Astrocyte of the cerebellum (primary cell): ENCODE measurements around the gene CCL3.

ENCODE experiments used
- DNase-seq: peaks from one replicate; pipeline ENCODE4 v3.0.0-alpha.2; 2011; ENCODE audit warnings: low read depth
- H3K4me3 ChIP-seq: 2 replicates; pipeline ENCODE4 v1.5.1; 2011; ENCODE audit warnings: mild to moderate bottlenecking, low read depth, low read length, moderate library complexity
- in situ Hi-C: cut with HindIII; loops from 2 replicates; pipeline ENCODE4 v1.10.0; 2017; ENCODE audit warnings: low sequenced_read_pairs
- TF ChIP-seq, protein P1 (sequence below): IDR thresholded peaks from 2 replicates; pipeline ENCODE4 v1.5.1; 2012; ENCODE audit warnings: low read length, low read depth, moderate library complexity, mild to moderate bottlenecking; ENCODE audit errors: missing control alignments

The CCL3 gene

GRCh38 chr17:36070427-36070826 lies 19.5 kb downstream of the CCL3 start:
- no peak overlapping the region for H3K4me3 ChIP-seq
- TF ChIP-seq, protein P1, sequence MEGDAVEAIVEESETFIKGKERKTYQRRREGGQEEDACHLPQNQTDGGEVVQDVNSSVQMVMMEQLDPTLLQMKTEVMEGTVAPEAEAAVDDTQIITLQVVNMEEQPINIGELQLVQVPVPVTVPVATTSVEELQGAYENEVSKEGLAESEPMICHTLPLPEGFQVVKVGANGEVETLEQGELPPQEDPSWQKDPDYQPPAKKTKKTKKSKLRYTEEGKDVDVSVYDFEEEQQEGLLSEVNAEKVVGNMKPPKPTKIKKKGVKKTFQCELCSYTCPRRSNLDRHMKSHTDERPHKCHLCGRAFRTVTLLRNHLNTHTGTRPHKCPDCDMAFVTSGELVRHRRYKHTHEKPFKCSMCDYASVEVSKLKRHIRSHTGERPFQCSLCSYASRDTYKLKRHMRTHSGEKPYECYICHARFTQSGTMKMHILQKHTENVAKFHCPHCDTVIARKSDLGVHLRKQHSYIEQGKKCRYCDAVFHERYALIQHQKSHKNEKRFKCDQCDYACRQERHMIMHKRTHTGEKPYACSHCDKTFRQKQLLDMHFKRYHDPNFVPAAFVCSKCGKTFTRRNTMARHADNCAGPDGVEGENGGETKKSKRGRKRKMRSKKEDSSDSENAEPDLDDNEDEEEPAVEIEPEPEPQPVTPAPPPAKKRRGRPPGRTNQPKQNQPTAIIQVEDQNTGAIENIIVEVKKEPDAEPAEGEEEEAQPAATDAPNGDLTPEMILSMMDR, result no peak
- no peak for DNase-seq
- in situ Hi-C loops, result no loop called here

- DNase-seq, result no peak
- TF ChIP-seq, protein P1, result no peak
- H3K4me3 ChIP-seq, result no peak overlapping the region
- in situ Hi-C loops, result no loop called here
Measured at GRCh38 chr17:36069136-36069535, 20.8 kb downstream of the CCL3 start.

GRCh38 chr17:36068524-36068923 lies 21.4 kb downstream of the CCL3 start:
- TF ChIP-seq, protein P1, result no peak
- no peak overlapping the region for H3K4me3 ChIP-seq
- in situ Hi-C loops, result no loop called here
- DNase-seq, result no peak

GRCh38 chr17:36066365-36066985 lies 23.5 kb downstream of the CCL3 start:
- TF ChIP-seq, protein P1, result no peak
- in situ Hi-C loops, result no loop called here
- no peak overlapping the region for H3K4me3 ChIP-seq
- DNase-seq, result no peak

GRCh38 chr17:36063786-36064541 lies 26.0 kb downstream of the CCL3 start, which contains the start of gene CCL18:
CCL18 (plus strand) TSS chr17:36064272; CDS start chr17:36064343, 71 bp downstream.
- DNase-seq, result no peak
- in situ Hi-C loops, result no loop called here
- no peak within 1 kb of the TSS for H3K4me3 ChIP-seq
- TF ChIP-seq, protein P1, result no peak

GRCh38 chr17:36060816-36061215 lies 29.1 kb downstream of the CCL3 start:
- in situ Hi-C loops, result no loop called here
- no peak for DNase-seq

More at GRCh38 chr17:36060816-36061215, 29.1 kb downstream of the CCL3 start:
- H3K4me3 ChIP-seq, result no peak overlapping the region
- TF ChIP-seq, protein P1, result no peak
